GM21381 (cell line): ENCODE measurements around the gene KLK14.

Experiments used
- ATAC-seq: cut with Tn5 transposase; IDR thresholded peaks from one replicate; pipeline ENCODE4 v1.9.1; 2021; ENCODE audit warnings: mild to moderate bottlenecking, moderate library complexity; ENCODE audit not compliant: unreplicated experiment

The KLK14 gene

DNA sequence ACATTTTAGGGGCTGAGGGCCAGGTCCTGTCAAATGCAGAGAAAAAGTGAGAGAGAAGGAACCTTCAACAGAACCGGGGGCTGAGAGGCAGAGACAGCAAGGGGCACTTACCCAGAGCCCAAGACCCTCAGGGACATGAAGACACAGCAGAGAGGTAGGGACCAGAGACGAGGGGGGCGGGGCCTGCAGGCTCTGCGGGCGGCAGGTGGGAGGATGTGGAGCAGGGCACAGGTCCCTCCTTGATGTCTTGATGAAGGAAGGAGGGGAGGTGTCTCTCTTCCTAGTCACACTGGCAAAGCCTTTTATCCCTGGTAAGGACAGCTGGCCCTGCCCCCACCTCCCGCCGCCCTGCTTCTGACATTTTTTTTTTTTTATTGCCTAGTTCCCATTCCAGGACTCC is at the start of gene KLK14:
TSS of gene KLK14 (minus strand) at position 277 of the 400 bp plus-strand sequence. CDS start at position 4, 273 bp downstream.
- no peak for ATAC-seq

- ATAC-seq, result no peak
Measured at GRCh38 chr19:51131780-51132680, 49.3 kb upstream of the KLK14 start.

DNA sequence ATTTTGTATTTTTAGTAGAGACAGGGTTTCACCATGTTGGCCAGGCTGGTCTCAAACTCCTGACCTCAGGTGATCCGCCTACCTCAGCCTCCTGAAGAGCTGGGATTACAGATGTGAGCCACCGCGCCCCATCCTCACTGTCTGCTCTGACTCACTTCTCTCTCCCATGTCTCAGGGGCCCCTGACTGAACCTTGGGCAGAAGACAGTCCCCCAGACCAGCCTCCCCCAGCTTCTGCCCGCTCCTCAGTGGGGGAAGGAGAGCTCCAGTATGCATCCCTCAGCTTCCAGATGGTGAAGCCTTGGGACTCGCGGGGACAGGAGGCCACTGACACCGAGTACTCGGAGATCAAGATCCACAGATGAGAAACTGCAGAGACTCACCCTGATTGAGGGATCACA is 47.0 kb upstream of the KLK14 start:
- ATAC-seq, result no peak

DNA sequence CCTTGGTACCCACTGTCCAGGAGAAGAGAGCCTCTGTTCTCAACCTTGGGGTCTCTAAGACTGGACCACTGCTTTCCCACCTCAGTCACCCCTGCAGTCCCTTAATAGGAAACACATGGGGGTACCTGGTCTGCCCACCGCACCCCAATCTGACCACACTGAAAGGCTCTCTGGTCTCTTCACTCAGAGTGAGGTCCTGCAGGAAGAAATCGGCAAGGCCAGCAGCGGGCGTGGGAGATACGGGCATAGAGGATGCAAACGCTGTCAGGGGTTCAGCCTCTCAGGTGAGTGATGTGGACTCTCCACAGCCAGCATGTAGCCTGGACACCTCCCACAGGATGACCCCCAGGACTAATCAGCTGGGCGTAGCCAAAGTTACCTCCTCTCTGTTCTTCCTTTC is 45.5 kb upstream of the KLK14 start:
- no peak for ATAC-seq

DNA sequence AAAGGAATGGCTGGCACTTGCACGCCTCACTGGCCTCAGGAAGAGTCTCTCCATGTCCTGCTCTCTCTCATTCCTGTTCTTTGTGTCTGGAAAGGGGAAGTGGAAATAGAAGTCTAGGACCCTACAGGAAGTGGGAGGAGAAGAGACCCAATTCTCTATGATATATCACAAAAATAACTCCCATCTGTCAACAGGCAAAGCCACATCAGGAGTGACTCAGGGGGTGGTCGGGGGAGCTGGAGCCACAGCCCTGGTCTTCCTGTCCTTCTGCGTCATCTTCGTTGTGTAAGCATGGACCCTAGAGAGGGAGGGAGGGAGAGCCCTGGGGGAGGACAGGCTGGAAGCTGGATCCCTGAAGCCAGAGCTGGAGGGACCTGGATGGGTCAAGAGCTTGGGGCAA is 45.1 kb upstream of the KLK14 start:
- no peak for ATAC-seq

GRCh38 chr19:51127032-51127431 is 44.3 kb upstream of the KLK14 start:
- ATAC-seq, result no peak

DNA sequence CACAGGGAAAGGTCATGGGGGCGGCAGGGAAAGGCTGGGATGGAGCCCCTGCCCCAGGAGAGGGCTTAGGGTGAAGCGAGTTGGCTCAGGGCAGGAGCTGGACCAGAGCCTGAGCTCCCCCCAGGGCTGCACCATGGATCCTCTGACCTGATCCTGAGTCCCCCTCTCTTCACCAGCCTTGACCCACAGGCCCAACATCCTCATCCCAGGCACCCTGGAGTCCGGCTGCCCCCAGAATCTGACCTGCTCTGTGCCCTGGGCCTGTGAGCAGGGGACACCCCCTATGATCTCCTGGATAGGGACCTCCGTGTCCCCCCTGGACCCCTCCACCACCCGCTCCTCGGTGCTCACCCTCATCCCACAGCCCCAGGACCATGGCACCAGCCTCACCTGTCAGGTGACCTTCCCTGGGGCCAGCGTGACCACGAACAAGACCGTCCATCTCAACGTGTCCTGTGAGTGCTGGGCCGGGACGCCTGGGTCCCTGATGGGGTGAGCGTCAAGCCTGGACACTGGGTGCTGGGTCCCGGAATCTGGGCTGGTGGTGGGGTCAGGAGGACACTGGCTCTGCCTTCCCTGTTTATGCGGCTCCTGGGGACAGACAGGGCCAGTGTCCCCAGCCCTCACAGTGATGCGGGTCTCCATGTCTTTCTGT is 42.9 kb upstream of the KLK14 start:
- ATAC-seq, result no peak

DNA sequence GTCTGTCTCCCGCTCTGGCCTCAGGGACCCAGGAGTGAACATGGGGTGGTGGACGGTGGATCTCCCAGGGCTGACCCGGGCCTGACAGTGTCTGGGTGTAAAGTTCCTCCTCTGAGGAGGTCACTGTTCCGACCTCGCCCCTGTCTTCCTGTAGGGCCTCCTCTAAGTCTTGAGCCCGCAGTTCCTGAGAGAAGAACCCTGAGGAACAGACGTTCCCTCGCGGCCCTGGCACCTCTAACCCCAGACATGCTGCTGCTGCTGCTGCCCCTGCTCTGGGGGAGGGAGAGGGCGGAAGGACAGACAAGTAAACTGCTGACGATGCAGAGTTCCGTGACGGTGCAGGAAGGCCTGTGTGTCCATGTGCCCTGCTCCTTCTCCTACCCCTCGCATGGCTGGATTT is 42.0 kb upstream of the KLK14 start, which contains the start of gene SIGLEC9:
TSS of gene SIGLEC9 (plus strand) at position 178 of the 400 bp plus-strand sequence. CDS start at position 247, 69 bp downstream.
- ATAC-seq, result no peak

- no peak for ATAC-seq
Measured at GRCh38 chr19:51124216-51124615, 41.5 kb upstream of the KLK14 start.

GRCh38 chr19:51123802-51124201 is 41.1 kb upstream of the KLK14 start:
- ATAC-seq, result no peak

- ATAC-seq, result no peak
Measured at GRCh38 chr19:51123381-51123800, 40.7 kb upstream of the KLK14 start.

DNA sequence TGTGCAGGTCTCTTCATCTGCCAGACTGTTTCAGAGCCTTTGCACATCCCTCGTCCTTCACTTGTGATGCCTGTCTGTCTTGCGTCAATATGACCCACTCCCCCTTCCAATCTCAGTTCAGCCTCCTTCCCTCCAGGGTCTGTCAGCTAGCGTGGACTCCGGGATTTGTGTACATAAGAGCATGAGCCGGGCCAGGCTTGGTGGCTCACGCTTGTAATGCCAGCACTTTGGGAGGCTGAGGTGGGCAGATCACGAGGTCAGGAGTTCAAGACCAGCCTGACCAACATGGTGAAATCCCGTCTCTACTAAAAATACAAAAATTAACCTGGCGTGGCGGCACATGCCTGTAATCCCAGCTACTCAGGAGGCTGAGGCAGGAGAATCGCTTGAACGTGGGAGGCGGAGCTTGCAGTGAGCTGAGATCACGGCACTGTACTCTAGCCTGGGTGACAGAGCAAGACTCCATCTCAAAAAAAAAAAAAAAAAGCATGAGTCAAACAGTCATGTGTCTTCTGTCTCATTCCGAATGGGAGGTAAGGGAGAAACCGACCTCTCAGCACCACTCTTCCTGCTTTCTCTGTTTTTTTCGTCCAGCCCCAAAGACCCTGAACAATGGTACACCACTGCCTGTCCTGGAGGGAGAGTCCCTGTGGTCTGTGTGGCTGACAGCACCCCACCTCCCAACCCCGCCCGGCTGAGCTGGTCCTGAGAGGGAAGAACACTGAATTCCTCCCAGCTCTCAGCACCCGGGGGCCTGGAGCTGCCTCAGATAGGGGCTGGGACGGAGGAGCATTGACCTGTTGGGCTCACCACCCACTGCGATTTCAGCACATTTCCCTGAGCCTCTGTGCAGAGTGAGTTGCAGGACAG is 39.7 kb upstream of the KLK14 start:
- ATAC-seq, result no peak

- ATAC-seq, result no peak
Measured at GRCh38 chr19:51121257-51121656, 38.6 kb upstream of the KLK14 start.

- no peak for ATAC-seq
Measured at GRCh38 chr19:51120160-51120559, 37.5 kb upstream of the KLK14 start.

GRCh38 chr19:51119611-51120010 is 36.9 kb upstream of the KLK14 start:
- no peak for ATAC-seq

DNA sequence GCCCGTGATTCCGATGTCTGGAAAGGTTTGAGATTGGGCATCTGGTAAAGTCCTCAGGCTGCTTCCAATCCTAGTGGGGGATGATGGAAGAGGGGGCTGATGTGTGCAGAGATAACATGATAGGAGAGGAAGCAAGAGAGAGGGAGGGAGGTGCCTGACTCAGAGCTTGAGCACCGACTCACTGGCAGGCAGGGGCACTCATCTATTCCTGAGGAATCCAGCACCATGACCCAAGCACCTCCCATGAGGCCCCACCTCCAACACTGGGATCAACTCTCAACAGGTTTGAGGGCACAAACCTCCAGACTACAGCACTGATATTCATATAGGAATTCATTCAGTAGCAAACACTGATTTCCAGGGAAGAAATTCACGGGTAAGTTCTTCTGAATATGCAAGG is 36.4 kb upstream of the KLK14 start:
- no peak for ATAC-seq

DNA sequence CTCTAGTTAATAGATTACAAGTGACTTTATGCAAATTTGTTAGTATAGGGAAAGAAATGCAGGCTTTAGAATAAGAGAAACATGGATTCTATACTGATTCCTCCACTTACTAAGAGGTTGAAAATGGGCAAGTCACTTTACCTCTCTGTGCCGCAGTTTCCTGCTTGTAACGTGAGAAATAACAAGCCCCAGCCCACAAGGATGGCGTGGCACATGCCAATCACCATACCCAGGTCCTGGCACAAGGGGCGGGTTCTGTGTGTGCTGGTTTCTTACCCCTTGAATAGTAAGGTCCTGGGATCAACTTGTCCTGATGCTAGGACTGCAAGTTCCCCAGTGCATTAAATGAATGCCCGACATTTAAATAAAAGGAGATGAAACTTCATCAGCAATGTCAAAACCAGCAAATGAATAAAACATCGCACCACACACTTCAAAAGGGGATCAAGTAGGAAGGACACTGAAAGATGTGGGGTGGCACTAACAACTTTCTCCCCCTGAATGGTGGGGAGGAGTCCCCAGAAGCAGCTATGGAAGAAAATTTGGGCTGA is 34.1 kb upstream of the KLK14 start:
- no peak for ATAC-seq

DNA sequence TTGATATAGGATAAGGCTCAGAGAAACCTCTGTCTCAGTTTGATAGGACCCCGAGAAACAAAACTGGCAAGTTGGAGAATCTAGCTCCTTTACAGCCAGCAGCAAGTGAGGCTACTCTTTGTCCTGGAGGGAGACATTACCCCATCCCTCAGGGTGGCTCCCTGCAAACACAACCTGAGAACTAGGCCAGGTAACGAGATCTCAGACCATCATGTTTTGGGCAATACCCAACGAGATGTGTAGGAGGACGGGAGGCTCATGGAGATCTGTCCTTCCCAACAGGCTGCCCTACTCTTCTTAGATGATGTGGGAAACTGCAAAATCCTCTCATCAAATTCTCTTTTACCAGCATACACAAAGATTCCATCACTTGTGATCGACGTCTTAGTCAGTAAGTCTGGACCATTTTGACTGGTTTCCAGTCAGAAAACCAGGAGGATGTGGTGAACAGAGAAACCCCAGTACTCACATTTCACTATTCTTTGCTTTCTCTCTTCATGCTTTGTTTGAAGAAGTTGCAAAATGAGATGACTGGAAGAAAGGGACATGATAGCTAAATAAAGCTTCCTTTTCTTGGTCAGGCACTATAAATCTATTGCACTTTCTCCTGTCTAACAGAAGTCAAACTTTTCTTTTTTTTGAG is 31.5 kb upstream of the KLK14 start:
- ATAC-seq, result no peak

DNA sequence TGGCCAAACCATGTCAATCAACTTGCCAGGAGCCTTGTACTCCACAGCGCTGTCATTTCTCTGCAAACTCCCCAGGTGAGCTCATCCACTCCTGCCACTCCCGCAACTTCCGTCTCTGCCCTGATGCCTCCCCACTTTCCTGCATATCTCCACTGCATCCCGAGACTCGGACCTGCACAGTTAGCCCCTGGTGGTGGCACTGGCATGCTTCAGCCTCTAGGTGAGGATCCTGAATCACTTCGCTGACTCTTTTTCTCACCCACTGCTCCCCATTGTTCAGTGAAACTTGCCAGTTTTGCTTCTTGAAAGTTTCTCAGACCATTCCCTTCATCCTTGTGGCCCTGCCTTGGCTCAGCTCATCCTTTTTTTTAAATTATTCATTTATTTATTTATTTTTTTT is 28.9 kb upstream of the KLK14 start:
- ATAC-seq, result no peak

DNA sequence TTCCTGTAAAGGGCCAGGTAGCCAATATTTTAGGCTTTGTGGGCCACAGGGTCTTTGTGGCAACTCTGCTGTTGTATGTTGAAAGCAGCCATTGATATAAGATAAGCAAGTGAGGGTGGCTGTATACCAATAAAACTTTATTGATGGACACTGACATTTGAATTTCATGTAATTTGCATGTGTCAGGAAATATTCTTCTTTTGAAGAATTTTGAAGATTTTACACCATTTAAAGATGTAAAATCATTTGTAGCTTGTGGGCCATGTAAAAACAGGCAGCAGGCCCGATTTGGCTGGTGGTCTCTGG is 27.9 kb upstream of the KLK14 start:
- ATAC-seq, result no peak

- peak; percentile 16 for ATAC-seq
Measured at GRCh38 chr19:51108805-51109146, 26.1 kb upstream of the KLK14 start.
